HG02973 (cell line): ENCODE data around the gene RO60.

Source experiments
- ATAC-seq: cut with Tn5 transposase; IDR thresholded peaks from one replicate; pipeline ENCODE4 v1.9.1; 2021; ENCODE audit warnings: moderate library complexity; ENCODE audit not compliant: unreplicated experiment

RO60 gene

GRCh38 chr1:193060406-193060805, 994 bp downstream of the RO60 start:
- no peak for ATAC-seq

GRCh38 chr1:193060938-193061337, 1.5 kb downstream of the RO60 start:
- ATAC-seq: no peak

- ATAC-seq: no peak
These were observed 3.5 kb downstream of the RO60 start for GRCh38 chr1:193062698-193063463.

- ATAC-seq: no peak
These were observed 6.5 kb downstream of the RO60 start for GRCh38 chr1:193065954-193066353.

- no peak for ATAC-seq
These were observed 7.2 kb downstream of the RO60 start for GRCh38 chr1:193066606-193067005.

GRCh38 chr1:193068013-193068412, 8.6 kb downstream of the RO60 start:
- no peak for ATAC-seq

GRCh38 chr1:193069748-193070385, 10.5 kb downstream of the RO60 start:
- no peak for ATAC-seq

GRCh38 chr1:193070386-193070753, 11.0 kb downstream of the RO60 start:
- no peak for ATAC-seq

GRCh38 chr1:193070942-193071341, 11.5 kb downstream of the RO60 start:
- peak; percentile 43 for ATAC-seq

GRCh38 chr1:193077991-193078390, 18.6 kb downstream of the RO60 start:
- ATAC-seq: no peak

GRCh38 chr1:193079187-193079586, 19.8 kb downstream of the RO60 start:
- no peak for ATAC-seq

- peak; percentile 96 for ATAC-seq
These were observed 24.1 kb downstream of the RO60 start for GRCh38 chr1:193083365-193084088.

GRCh38 chr1:193085263-193085662, 25.9 kb downstream of the RO60 start:
- no peak for ATAC-seq

- ATAC-seq: no peak
These were observed 26.9 kb downstream of the RO60 start for GRCh38 chr1:193086342-193086741.

GRCh38 chr1:193087893-193088292, 28.5 kb downstream of the RO60 start:
- no peak for ATAC-seq

- ATAC-seq: no peak
These were observed 31.5 kb downstream of the RO60 start for GRCh38 chr1:193090865-193091264.

GRCh38 chr1:193094112-193094511, 34.7 kb downstream of the RO60 start:
- ATAC-seq: no peak

GRCh38 chr1:193102662-193103061, 43.2 kb downstream of the RO60 start:
- ATAC-seq: no peak

- ATAC-seq: no peak
These were observed 44.5 kb downstream of the RO60 start for GRCh38 chr1:193103759-193104501.

- ATAC-seq: peak; percentile 38
These were observed 45.1 kb downstream of the RO60 start for GRCh38 chr1:193104502-193104906.
